Measurements from ENCODE around the gene POC5.

POC5 gene

GRCh38 chr5:75627801-75628200 is 89.4 kb downstream of the POC5 start:
- DNase-seq (ENCODE audit: low spot score): no peak
- no peak for TF ChIP-seq CTCF (IDR thresholded peaks at IDR 0.05; ENCODE audit: extremely low read depth, missing control alignments)

- no peak for TF ChIP-seq CTCF (IDR thresholded peaks at IDR 0.05; ENCODE audit: extremely low read depth, missing control alignments)
- no peak for DNase-seq (ENCODE audit: low spot score)
Observed at GRCh38 chr5:75626959-75627358, 90.3 kb downstream of the POC5 start.
